Adrenal gland (tissue), 12 donors: ENCODE measurements around the gene MIPOL1. TPM values are rescaled to one million over a fixed set of nuclear protein-coding genes. Genes with fewer than 3 reads are reported as not detected.

Experiments used
- DNase-seq, 7 donors: peaks; one replicate each; pipeline ENCODE4 v3.0.0-alpha.2; 2019 to 2020
- H3K27ac ChIP-seq, 5 donors: fragments of 200-600 bp; sonication (generic) in 4 of 5; 1 replicate in 3 of 5; 2 replicates in 2 of 5; pipeline versions ENCODE4 v1.5.1 to v1.8.0; 2016 to 2020; ENCODE audit warnings: mild to moderate bottlenecking in 1 of 5
- H3K27me3 ChIP-seq: fragments of 200-600 bp; 2 replicates; pipeline ENCODE4 v1.8.0; 2021
- H3K36me3 ChIP-seq, 2 donors: fragments of 200-600 bp; replicated peaks in 1 of 2; 1 replicate in 1 of 2; 2 replicates in 1 of 2; pipeline versions ENCODE4 v1.5.1 to v1.8.0; 2018 to 2022
- H3K4me1 ChIP-seq, 2 donors: fragments of 200-600 bp; replicated peaks in 1 of 2; 1 replicate in 1 of 2; 2 replicates in 1 of 2; pipeline versions ENCODE4 v1.5.1 to v1.8.0; 2018 to 2021
- H3K4me3 ChIP-seq, 4 donors: fragments of 200-600 bp; sonication (generic) in 3 of 4; one replicate each; pipeline ENCODE4 v1.5.1; 2016 to 2018
- H3K9me3 ChIP-seq, 3 donors: fragments of 200-600 bp; sonication (generic) in 1 of 3; replicated peaks in 1 of 3; 1 replicate in 2 of 3; 2 replicates in 1 of 3; pipeline versions ENCODE4 v1.5.1 to v1.8.0; 2016 to 2021
- POLR2A ChIP-seq, 2 donors: fragments of 450-650 bp; IDR thresholded peaks; one replicate each; pipeline ENCODE4 v1.6.1; 2017; ENCODE audit warnings: antibody characterized with exemption in 2 of 2, mild to moderate bottlenecking in 2 of 2, moderate library complexity in 1 of 2
- WGBS, 4 donors: extraction: QIAGEN DNeasy Blood & Tissue Kit in 2 of 4; methylation state at CpG; one replicate each; pipeline versions ENCODE4 v1.1.5 to v1.1.7; 2013 to 2017; 5-methylcytosine and 5-hydroxymethylcytosine counted together
- intact Hi-C, 2 donors: fragments of 100-400 bp; cut with DNase I; formaldehyde crosslinking; loops; one replicate each; pipeline versions ENCODE4 v1.14.1 to v1.15.0; 2022 to 2023
- polyA plus RNA-seq, 3 donors: library from polyadenylated mRNA; stranded (reverse); fragments of 200-250 nt in 2 of 3; fragments of 350-450 nt in 1 of 3; fragmentation: Illumina TruSeq in 1 of 3; extraction: RNeasy Lipid Tissue Mini Kit (QIAGEN cat#74804) in 1 of 3; gene quantifications; one replicate each; pipeline ENCODE4 v1.2.3, GENCODE V29; 2013 to 2014
- total RNA-seq, 9 donors: library from RNA; depleted of rRNA in 4 of 9; stranded (reverse); fragments of >200 nt in 4 of 9; fragments of 120-200 nt in 1 of 9; fragmentation: NEBNext Ultra II Directional in 1 of 9; extraction: Animal tissue kit (Norgen Biotek cat#: 25700) in 1 of 9; gene quantifications; one replicate each; pipeline versions ENCODE4 v1.1.0 to v1.2.4, GENCODE V29; 2013 to 2023
- TF ChIP-seq, protein P1 (sequence below), 6 experiments: fragments of 450-650 bp in 4 of 6; fragments of 200-600 bp in 2 of 6; sonication (generic) in 1 of 6; IDR thresholded peaks; 1 replicate in 5 of 6; 2 replicates in 1 of 6; pipeline versions ENCODE4 v1.5.1 to v1.8.0; 2016 to 2021; ENCODE audit warnings: antibody characterized with exemption in 6 of 6, mild to moderate bottlenecking in 2 of 6, moderate library complexity in 1 of 6
- donor health status: healthy with polysubstance abuse.
- donor health status: Bipolar disorder and iron deficiency.
- donor health status: DM: yes; HTN: yes; CAD: no.
- donor health status: DM: no; HTN: no; CAD: no.
- donor health status: DM: no; HTN: no; CAD: no.
- donor health status: DM: yes; HTN: yes; CAD: no.

MIPOL1 gene
- total and polyA plus RNA-seq, 12 donors: 2.6 to 19.1 (median 7.8) TPM

- no peak for DNase-seq
- H3K4me1 ChIP-seq: no peaks in the 10 kb centered on the region
- no peak overlapping the region for H3K27ac ChIP-seq
- intact Hi-C loops: no loop called here
- no peaks in the 10 kb centered on the region for H3K36me3 ChIP-seq
- TF ChIP-seq, protein P1, sequence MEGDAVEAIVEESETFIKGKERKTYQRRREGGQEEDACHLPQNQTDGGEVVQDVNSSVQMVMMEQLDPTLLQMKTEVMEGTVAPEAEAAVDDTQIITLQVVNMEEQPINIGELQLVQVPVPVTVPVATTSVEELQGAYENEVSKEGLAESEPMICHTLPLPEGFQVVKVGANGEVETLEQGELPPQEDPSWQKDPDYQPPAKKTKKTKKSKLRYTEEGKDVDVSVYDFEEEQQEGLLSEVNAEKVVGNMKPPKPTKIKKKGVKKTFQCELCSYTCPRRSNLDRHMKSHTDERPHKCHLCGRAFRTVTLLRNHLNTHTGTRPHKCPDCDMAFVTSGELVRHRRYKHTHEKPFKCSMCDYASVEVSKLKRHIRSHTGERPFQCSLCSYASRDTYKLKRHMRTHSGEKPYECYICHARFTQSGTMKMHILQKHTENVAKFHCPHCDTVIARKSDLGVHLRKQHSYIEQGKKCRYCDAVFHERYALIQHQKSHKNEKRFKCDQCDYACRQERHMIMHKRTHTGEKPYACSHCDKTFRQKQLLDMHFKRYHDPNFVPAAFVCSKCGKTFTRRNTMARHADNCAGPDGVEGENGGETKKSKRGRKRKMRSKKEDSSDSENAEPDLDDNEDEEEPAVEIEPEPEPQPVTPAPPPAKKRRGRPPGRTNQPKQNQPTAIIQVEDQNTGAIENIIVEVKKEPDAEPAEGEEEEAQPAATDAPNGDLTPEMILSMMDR (IDR thresholded peaks at IDR 0.05): no peak
- TF ChIP-seq POLR2A (IDR thresholded peaks at IDR 0.05): no peak
- H3K27me3 ChIP-seq: no peaks in the 10 kb centered on the region
- H3K4me3 ChIP-seq: no peak overlapping the region
- H3K9me3 ChIP-seq: no peaks in the 10 kb centered on the region
- 87 to 96% (median 90%) methylated on average over 3 of the region's 3 CpGs for WGBS, 4 donors
These were observed 213.5 kb downstream of the MIPOL1 start for GRCh38 chr14:37411079-37411735.

DNA sequence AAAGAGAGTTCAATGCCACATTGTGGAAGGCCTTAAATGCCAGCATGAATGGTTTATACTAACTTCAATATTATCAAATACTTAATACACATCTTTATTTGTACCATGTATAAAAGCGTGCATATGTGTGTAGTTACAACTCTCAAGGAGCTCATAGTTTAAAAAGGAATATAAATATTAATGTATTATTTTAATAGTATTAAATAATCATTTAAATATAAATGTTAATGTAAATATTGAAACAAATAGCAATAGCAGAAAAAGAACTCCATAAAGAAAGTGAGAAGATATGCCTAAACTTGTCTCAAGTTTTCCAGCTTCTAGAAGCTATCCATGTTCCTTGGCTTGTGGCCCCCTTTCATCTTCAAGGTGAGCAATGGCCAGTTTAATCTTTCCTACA, 215.3 kb downstream of the MIPOL1 start:
- intact Hi-C loops: no loop called here
- 93 to 98% (median 95%) methylated on average over 1 of the region's 1 CpG for WGBS, 4 donors

DNA sequence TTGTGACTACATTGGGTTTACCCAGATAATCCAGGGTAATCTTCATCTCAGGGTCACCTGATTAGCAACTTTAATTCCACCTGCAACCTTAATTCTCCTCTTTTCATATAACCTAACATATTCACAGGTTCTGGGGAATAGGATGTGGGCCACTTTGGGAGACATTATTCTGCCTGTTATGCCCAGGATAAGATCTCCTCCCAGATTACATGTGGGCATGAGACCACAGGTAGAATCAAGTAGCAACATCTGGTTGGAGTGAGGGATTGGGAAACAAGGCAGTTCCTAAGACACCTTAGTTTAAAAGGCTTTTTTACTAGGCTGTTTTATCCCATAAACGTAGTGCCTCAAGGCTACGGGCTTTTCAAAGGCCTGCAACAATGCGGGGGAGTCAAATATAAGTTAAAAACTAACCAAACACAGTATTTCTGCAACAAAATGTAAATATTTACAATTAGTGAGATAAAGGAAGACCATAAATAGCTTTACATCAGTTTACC, 215.8 kb downstream of the MIPOL1 start:
- no peaks in the 10 kb centered on the region for H3K4me1 ChIP-seq
- no peaks in the 10 kb centered on the region for H3K27me3 ChIP-seq
- H3K4me3 ChIP-seq: no peak overlapping the region
- no peak overlapping the region for H3K27ac ChIP-seq
- no peaks in the 10 kb centered on the region for H3K9me3 ChIP-seq
- intact Hi-C loops: no loop called here
- H3K36me3 ChIP-seq: no peaks in the 10 kb centered on the region
- 91 to 96% (median 93%) methylated on average over 3 of the region's 3 CpGs for WGBS, 4 donors
- TF ChIP-seq, protein P1 (IDR thresholded peaks at IDR 0.05): no peak
- TF ChIP-seq POLR2A (IDR thresholded peaks at IDR 0.05): no peak
- no peak for DNase-seq

More for the DNA sequence above, 215.3 kb downstream of the MIPOL1 start:
- H3K27me3 ChIP-seq: no peaks in the 10 kb centered on the region
- H3K36me3 ChIP-seq: no peaks in the 10 kb centered on the region
- TF ChIP-seq POLR2A (IDR thresholded peaks at IDR 0.05): no peak
- TF ChIP-seq, protein P1 (IDR thresholded peaks at IDR 0.05): no peak
- H3K27ac ChIP-seq: no peak overlapping the region
- DNase-seq: no peak
- no peaks in the 10 kb centered on the region for H3K4me1 ChIP-seq
- no peak overlapping the region for H3K4me3 ChIP-seq
- no peaks in the 10 kb centered on the region for H3K9me3 ChIP-seq

DNA sequence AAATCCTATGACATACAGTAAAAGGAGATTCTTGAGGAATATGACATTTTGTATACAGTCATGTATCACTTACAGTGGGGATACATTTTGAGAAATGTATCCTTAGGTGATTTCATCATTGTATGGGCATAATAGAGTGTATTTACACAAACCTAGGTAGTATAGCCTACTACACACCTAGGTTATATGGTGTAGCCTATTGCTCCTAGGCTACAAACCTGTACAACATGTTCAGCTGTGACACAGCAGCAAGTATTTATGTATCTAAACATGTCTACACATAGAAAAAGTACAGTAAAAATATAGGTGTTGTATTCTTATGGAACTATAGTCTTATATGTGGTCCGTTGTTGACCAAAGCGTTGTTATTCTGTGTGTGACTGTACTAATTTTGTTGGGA, 218.5 kb downstream of the MIPOL1 start:
- 94 to 98% (median 96%) methylated on average over 2 of the region's 2 CpGs for WGBS, 4 donors
- no peak overlapping the region for H3K4me3 ChIP-seq
- no peak for DNase-seq
- no peaks in the 10 kb centered on the region for H3K27me3 ChIP-seq
- H3K27ac ChIP-seq: no peak overlapping the region
- no peaks in the 10 kb centered on the region for H3K36me3 ChIP-seq
- no peaks in the 10 kb centered on the region for H3K4me1 ChIP-seq
- H3K9me3 ChIP-seq: no peaks in the 10 kb centered on the region
- intact Hi-C loops: no loop called here
- no peak for TF ChIP-seq POLR2A (IDR thresholded peaks at IDR 0.05)
- TF ChIP-seq, protein P1 (IDR thresholded peaks at IDR 0.05): no peak
